GM12874 (cell line): ENCODE results near the gene H6PD.

Experiments used
- CTCF ChIP-seq: IDR thresholded peaks from 2 replicates; pipeline ENCODE4 v1.5.1; 2011; ENCODE audit warnings: low read depth, mild to moderate bottlenecking, control low read depth, low read length, moderate library complexity; ENCODE audit not compliant: insufficient read depth

Gene H6PD

GRCh38 chr1:9229549-9229948, 5.0 kb upstream of the H6PD start:
- TF ChIP-seq CTCF, result no peak

GRCh38 chr1:9230869-9231533, 3.6 kb upstream of the H6PD start:
- no peak for TF ChIP-seq CTCF

GRCh38 chr1:9231648-9232332, 2.8 kb upstream of the H6PD start:
- TF ChIP-seq CTCF, result no peak

- no peak for TF ChIP-seq CTCF
These were observed 1.2 kb upstream of the H6PD start for GRCh38 chr1:9233241-9233941.

GRCh38 chr1:9233942-9234222, 692 bp upstream of the H6PD start:
- TF ChIP-seq CTCF, result no peak

GRCh38 chr1:9235096-9235459, 504 bp downstream of the H6PD start:
- no peak for TF ChIP-seq CTCF

- TF ChIP-seq CTCF, result no peak
These were observed 986 bp downstream of the H6PD start for GRCh38 chr1:9235560-9235959.
